K562 (cell line): ENCODE measurements around the gene FUCA1. TPM values are rescaled to one million over a fixed set of nuclear protein-coding genes. Genes with fewer than 3 reads are reported as not detected.

Experiments used
- ATF4 ChIP-seq: fragments of 450-650 bp; formaldehyde crosslinking; IDR thresholded peaks from 2 replicates; pipeline ENCODE4 v1.4.0; 2022; ENCODE audit warnings: mild to moderate bottlenecking, moderate library complexity
- CXXC5 ChIP-seq: fragments of 250-450 bp; sonication (Bioruptor Pico); IDR thresholded peaks from 2 replicates; pipeline ENCODE4 v1.8.0; 2022; ENCODE audit warnings: inconsistent platforms, mild to moderate bottlenecking, moderate library complexity
- FOXA1 ChIP-seq: fragments of 450-650 bp; IDR thresholded peaks from 2 replicates; pipeline ENCODE4 v1.6.1; 2016; ENCODE audit warnings: mild to moderate bottlenecking, borderline replicate concordance
- L3MBTL2 ChIP-seq: fragments of 450-650 bp; IDR thresholded peaks from 2 replicates; pipeline ENCODE4 v1.6.1; 2016; ENCODE audit warnings: mild to moderate bottlenecking, moderate library complexity
- MAFF ChIP-seq: IDR thresholded peaks from 2 replicates; pipeline ENCODE4 v1.6.1; 2012; ENCODE audit warnings: low read length, improper control_type of control experiment
- NR2C1 ChIP-seq, 2 experiments: fragments of 450-650 bp; IDR thresholded peaks; 2 replicates each; pipeline ENCODE4 v1.6.1; 2017; ENCODE audit warnings: mild to moderate bottlenecking in 2 of 2, antibody characterized with exemption in 1 of 2, inconsistent platforms in 1 of 2, missing compliant biosample characterization in 1 of 2, missing genetic modification characterization in 1 of 2
- PHF20 ChIP-seq: fragments of 450-650 bp; IDR thresholded peaks from 2 replicates; pipeline ENCODE4 v1.6.1; 2018; ENCODE audit not compliant: partially characterized antibody
- RBBP5 ChIP-seq: fragments of 200-600 bp; sonication (generic); IDR thresholded peaks from 2 replicates; pipeline ENCODE4 v1.6.1; 2012; ENCODE audit warnings: borderline replicate concordance, mild to moderate bottlenecking, low read length, control low read depth, inconsistent platforms; ENCODE audit not compliant: insufficient read depth, poor library complexity, severe bottlenecking
- RBM15 ChIP-seq: fragments of 200-400 bp; formaldehyde crosslinking; IDR thresholded peaks from 2 replicates; pipeline ENCODE4 v1.6.1; 2018; ENCODE audit warnings: mild to moderate bottlenecking, low read length, moderate library complexity; ENCODE audit not compliant: insufficient read depth
- SAP30 ChIP-seq: fragments of 200-600 bp; sonication (generic); IDR thresholded peaks from 2 replicates; pipeline ENCODE4 v1.6.1; 2012; ENCODE audit warnings: borderline replicate concordance, low read depth, mild to moderate bottlenecking, moderate library complexity, low read length, control low read depth, inconsistent platforms; ENCODE audit not compliant: insufficient read depth, poor library complexity, severe bottlenecking
- SMARCA5 ChIP-seq: fragments of 450-650 bp; IDR thresholded peaks from 2 replicates; pipeline ENCODE4 v1.6.1; 2016
- TARDBP ChIP-seq: fragments of 450-650 bp; IDR thresholded peaks from 2 replicates; pipeline ENCODE4 v1.6.1; 2016
- TCF7L2 ChIP-seq: fragments of 150-350 bp; IDR thresholded peaks from 2 replicates; pipeline ENCODE4 v1.6.1; 2016; ENCODE audit warnings: low read depth, mild to moderate bottlenecking, low read length, moderate library complexity
- ZNF146 ChIP-seq: IDR thresholded peaks from one replicate; pipeline ENCODE4 v1.6.1; 2018; ENCODE audit warnings: missing compliant biosample characterization; ENCODE audit not compliant: unreplicated experiment
- ZNF165 ChIP-seq: fragments of 250-450 bp; sonication (Bioruptor Pico); IDR thresholded peaks from 2 replicates; pipeline ENCODE4 v1.4.0; 2020; ENCODE audit warnings: borderline replicate concordance
- ZNF224 ChIP-seq: sonication (generic); formaldehyde crosslinking; IDR thresholded peaks from 2 replicates; pipeline ENCODE4 v1.8.0; 2022; ENCODE audit warnings: mild to moderate bottlenecking, missing genetic modification reagents
- ZNF696 ChIP-seq: fragments of 250-450 bp; sonication (Bioruptor Pico); conservative IDR thresholded peaks from 2 replicates; pipeline ENCODE4 v1.4.0; 2020; ENCODE audit warnings: mild to moderate bottlenecking, moderate library complexity
- ZNF778 ChIP-seq: fragments of 450-650 bp; formaldehyde crosslinking; IDR thresholded peaks from 2 replicates; pipeline ENCODE4 v1.4.0; 2020; ENCODE audit warnings: mild to moderate bottlenecking, moderate library complexity
- polyA plus RNA-seq, 8 experiments: library from polyadenylated mRNA; depleted of rRNA in 4 of 8; stranded (reverse) in 5 of 8; unstranded in 3 of 8; fragments of >200 nt; fragmentation: Nextera tagmentation in 2 of 8; fragmentation: Illumina TruSeq in 1 of 8; extraction: Ambion mirVana in 2 of 8; extraction: Trizol in 1 of 8; gene quantifications; 2 replicates each; pipeline versions ENCODE4 v1.2.1 to v1.2.3, GENCODE V29; 2011 to 2014; ENCODE audit warnings: inconsistent platforms in 1 of 8, missing spikeins in 1 of 8
- total RNA-seq, 7 experiments: library from RNA; depleted of rRNA in 6 of 7; stranded (reverse); fragments of >200 nt in 6 of 7; fragmentation: Illumina TruSeq in 2 of 7; extraction: Trizol in 2 of 7; gene quantifications; 2 replicates each; pipeline versions ENCODE4 v1.2.1 to v1.2.3, GENCODE V29; 2011 to 2021; ENCODE audit warnings: low replicate concordance in 1 of 7
- TF ChIP-seq, protein P1 (sequence below): fragments of 450-650 bp; formaldehyde crosslinking; IDR thresholded peaks from 2 replicates; pipeline ENCODE4 v1.4.0; 2020; ENCODE audit warnings: mild to moderate bottlenecking, moderate library complexity
- TF ChIP-seq, protein P2 (sequence below): conservative IDR thresholded peaks from 2 replicates; pipeline ENCODE4 v1.6.1; 2011; ENCODE audit warnings: low read depth, mild to moderate bottlenecking, low read length; ENCODE audit not compliant: control insufficient read depth

The FUCA1 gene
- total and polyA plus RNA-seq, 9 of the 15 experiments (the other 6 are each of a cell fraction or from before 2014, with no cell fraction given): 7.0 to 20.5 (median 13.5) TPM

DNA sequence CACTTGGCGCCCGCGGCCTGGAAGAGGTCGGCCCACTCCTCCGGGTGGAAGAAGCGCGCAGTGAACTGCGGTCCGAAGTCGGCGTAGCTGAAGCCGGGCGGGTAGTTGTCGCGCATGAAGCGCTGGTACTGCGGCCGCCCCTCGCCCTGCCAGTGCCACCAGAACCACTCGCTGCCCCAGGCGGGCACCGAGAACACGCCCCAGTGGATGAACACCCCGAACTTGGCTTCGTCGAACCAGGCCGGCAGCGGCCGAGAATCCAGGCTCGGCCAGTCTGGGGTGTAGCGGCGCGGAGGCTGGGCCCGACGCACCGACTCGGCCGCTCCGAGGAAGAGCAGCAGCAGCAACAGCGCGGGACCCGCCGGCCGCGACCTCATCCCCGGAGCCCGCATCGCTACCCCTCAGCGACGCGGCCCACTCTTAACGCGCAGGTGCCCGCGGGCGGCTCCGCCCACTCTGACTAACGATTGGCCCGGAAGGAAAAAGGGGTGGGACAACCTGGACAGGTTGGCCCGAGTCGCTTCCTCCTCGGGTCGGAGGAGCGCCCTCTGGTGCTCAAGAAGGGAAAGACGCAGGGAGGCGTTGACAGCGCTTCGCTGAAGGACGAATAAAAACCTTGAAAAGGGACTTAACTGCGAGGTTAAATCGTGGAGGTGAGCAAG lies at the start of gene FUCA1 (continued):
- TF ChIP-seq NR2C1 (IDR thresholded peaks at IDR 0.05): 0 out of 2 replicates have a peak, but pooled peaks have one; percentile 36
- TF ChIP-seq NR2C1 (tag; IDR thresholded peaks at IDR 0.05): no peak
- TF ChIP-seq ZNF778 (CRISPR knock-in tag): no peak
- TF ChIP-seq ATF4 (CRISPR knock-in tag): no peak
- TF ChIP-seq, protein P1, sequence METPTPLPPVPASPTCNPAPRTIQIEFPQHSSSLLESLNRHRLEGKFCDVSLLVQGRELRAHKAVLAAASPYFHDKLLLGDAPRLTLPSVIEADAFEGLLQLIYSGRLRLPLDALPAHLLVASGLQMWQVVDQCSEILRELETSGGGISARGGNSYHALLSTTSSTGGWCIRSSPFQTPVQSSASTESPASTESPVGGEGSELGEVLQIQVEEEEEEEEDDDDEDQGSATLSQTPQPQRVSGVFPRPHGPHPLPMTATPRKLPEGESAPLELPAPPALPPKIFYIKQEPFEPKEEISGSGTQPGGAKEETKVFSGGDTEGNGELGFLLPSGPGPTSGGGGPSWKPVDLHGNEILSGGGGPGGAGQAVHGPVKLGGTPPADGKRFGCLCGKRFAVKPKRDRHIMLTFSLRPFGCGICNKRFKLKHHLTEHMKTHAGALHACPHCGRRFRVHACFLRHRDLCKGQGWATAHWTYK: peak; percentile 69; the same call in 1 of the 2 replicates
- TF ChIP-seq ZNF165: no peak
- no peak for TF ChIP-seq TARDBP
- no peak for TF ChIP-seq FOXA1
- peak; percentile 46 for TF ChIP-seq SAP30
- TF ChIP-seq PHF20: no peak
- TF ChIP-seq ZNF146 (CRISPR knock-in tag): no peak
- TF ChIP-seq RBBP5: peak; percentile 67
- TF ChIP-seq ZNF696 (CRISPR knock-in tag): no peak
- TF ChIP-seq, protein P2, sequence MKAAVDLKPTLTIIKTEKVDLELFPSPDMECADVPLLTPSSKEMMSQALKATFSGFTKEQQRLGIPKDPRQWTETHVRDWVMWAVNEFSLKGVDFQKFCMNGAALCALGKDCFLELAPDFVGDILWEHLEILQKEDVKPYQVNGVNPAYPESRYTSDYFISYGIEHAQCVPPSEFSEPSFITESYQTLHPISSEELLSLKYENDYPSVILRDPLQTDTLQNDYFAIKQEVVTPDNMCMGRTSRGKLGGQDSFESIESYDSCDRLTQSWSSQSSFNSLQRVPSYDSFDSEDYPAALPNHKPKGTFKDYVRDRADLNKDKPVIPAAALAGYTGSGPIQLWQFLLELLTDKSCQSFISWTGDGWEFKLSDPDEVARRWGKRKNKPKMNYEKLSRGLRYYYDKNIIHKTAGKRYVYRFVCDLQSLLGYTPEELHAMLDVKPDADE: no peak; the same call in 1 of the 2 replicates
- peak; percentile 66 for TF ChIP-seq CXXC5 (CRISPR knock-in tag)
- TF ChIP-seq ZNF224 (CRISPR knock-in tag): no peak
- TF ChIP-seq RBM15: no peak
- no peak for TF ChIP-seq MAFF
- TF ChIP-seq SMARCA5: 0 out of 2 replicates have a peak, but pooled peaks have one; percentile 21
- TF ChIP-seq L3MBTL2: peak; percentile 84
- TF ChIP-seq TCF7L2: no peak
